ENCODE measurements around the gene LCK. TPM values are rescaled to one million over a fixed set of nuclear protein-coding genes. Genes with fewer than 3 reads are reported as not detected.

Gene LCK
- total and polyA plus RNA-seq, 2 donors (not counting 3 experiments of a cell fraction or from before 2014, with no cell fraction given) = 0.06 TPM; not detected in 1

DNA sequence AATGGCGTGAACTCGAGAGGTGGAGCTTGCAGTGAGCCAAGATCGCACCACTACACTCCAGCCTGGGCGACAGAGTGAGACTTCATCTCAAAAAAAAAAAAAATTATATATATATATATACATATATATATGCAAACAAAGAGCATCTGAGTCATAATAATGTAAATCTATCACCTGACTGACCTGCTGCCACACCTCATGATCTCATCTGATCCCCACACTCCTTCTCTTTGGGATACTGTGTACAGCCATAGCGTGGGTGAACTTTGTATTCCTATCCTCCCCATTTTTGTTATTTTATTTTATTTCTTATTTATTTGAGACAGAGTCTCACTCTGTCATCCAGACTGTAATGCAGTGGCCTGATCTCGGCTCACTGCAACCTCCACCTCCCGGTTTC, 38.2 kb downstream of the LCK start:
- H4K20me1 ChIP-seq (replicated peaks; ENCODE audit: control insufficient read depth, extremely low read depth, insufficient read depth, low read length) = no peaks in the 10 kb centered on the region
- DNase-seq (ENCODE audit: low read depth, low spot score) (no peak), FAIRE-seq (no peak)
- no peak overlapping the region for H3K4me2 ChIP-seq (ENCODE audit: insufficient read depth, low read length)
- no peak overlapping the region for H3K9ac ChIP-seq (replicated peaks; ENCODE audit: extremely low read depth, insufficient read depth, low read length)
- peaks cover 17% of the 10 kb centered on the region for H3K4me1 ChIP-seq (ENCODE audit: control insufficient read depth, extremely low read depth, insufficient read depth, low read length)
- no peak overlapping the region for H3K27ac ChIP-seq (ENCODE audit: insufficient read depth, low read depth, low read length)
- H3K27me3 ChIP-seq (ENCODE audit: control insufficient read depth in 2 of 2, insufficient read depth in 2 of 2, low read length in 2 of 2) = no peaks in the 10 kb centered on the region
- intact Hi-C loops (cut with micrococcal nuclease) (no loop called here), dilution Hi-C loops (cut with MboI; ENCODE audit: extremely low pct_ligation_motif_present, low sequenced_read_pairs) (no loop called here)
- H3K79me2 ChIP-seq (ENCODE audit: control insufficient read depth, insufficient read depth, low read length) = peaks cover 11% of the 10 kb centered on the region
- BruUV-seq (replicated peaks) = no TSS peak
- H3K9me1 ChIP-seq (replicated peaks; ENCODE audit: control insufficient read depth, extremely low read depth, insufficient read depth, low read length) = no peaks in the 10 kb centered on the region
- no peaks in the 10 kb centered on the region for H3K9me3 ChIP-seq (replicated peaks; ENCODE audit: control insufficient read depth, insufficient read depth, low read length)
- POLR2A ChIA-PET = no interaction called here
- H3K36me3 ChIP-seq (ENCODE audit: control insufficient read depth in 2 of 2, extremely low read depth in 1 of 2, insufficient read depth in 2 of 2, low read length in 2 of 2) = no peaks in the 10 kb centered on the region
- TF ChIP-seq POLR2A (IDR thresholded peaks at IDR 0.05; ENCODE audit: low read depth, low read length) (no peak), JUN (IDR thresholded peaks at IDR 0.05; ENCODE audit: borderline replicate concordance, insufficient read depth, insufficient read length, low read depth) (no peak), MYC (IDR thresholded peaks at IDR 0.05; ENCODE audit: low read depth, low read length) (no peak), GATA2 (IDR thresholded peaks at IDR 0.05; ENCODE audit: insufficient read depth, insufficient read length, low read depth, low read length) (no peak), POLR2AphosphoS5 (IDR thresholded peaks at IDR 0.05; ENCODE audit: insufficient read depth, low read depth, low read length) (no peak)
- TF ChIP-seq, protein P1, sequence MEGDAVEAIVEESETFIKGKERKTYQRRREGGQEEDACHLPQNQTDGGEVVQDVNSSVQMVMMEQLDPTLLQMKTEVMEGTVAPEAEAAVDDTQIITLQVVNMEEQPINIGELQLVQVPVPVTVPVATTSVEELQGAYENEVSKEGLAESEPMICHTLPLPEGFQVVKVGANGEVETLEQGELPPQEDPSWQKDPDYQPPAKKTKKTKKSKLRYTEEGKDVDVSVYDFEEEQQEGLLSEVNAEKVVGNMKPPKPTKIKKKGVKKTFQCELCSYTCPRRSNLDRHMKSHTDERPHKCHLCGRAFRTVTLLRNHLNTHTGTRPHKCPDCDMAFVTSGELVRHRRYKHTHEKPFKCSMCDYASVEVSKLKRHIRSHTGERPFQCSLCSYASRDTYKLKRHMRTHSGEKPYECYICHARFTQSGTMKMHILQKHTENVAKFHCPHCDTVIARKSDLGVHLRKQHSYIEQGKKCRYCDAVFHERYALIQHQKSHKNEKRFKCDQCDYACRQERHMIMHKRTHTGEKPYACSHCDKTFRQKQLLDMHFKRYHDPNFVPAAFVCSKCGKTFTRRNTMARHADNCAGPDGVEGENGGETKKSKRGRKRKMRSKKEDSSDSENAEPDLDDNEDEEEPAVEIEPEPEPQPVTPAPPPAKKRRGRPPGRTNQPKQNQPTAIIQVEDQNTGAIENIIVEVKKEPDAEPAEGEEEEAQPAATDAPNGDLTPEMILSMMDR (IDR thresholded peaks at IDR 0.05; ENCODE audit: extremely low read depth in 1 of 2, insufficient read depth in 1 of 2, low read depth in 1 of 2, low read length in 2 of 2) = no peak
- CTCF ChIA-PET = interaction anchor here (1.6 to 1.7 kb wide), 2 partner anchors 46 to 72 kb away, joined by 4 to 5 read pairs; no protein-coding TSS in a partner anchor
- H3K4me3 ChIP-seq (replicated peaks in 1 of 3; ENCODE audit: insufficient read depth in 1 of 3, low read depth in 1 of 3, low read length in 3 of 3) = no peak overlapping the region
- no peak overlapping the region for H2AFZ ChIP-seq (ENCODE audit: low read depth, low read length)
